A673 (cell line): ENCODE data around the gene PSMA1. TPM values are rescaled to one million over a fixed set of nuclear protein-coding genes. Genes with fewer than 3 reads are reported as not detected.

Experiments used
- BruUV-seq: library from RNA; stranded (reverse); fragments of 400-500 nt; replicated peaks from 2 replicates; lab custom pipeline; 2021; lab: Mats Ljungman, UMichigan
- CTCF ChIA-PET: fragments of 300-600 bp; sonication (Branson Sonifier 250); formaldehyde crosslinking; loops from one replicate; lab custom pipeline; 2022; ENCODE audit warnings: antibody characterized with exemption; lab: Charles Lee
- POLR2A ChIA-PET: fragments of 300-600 bp; sonication (Branson Sonifier 250); formaldehyde crosslinking; loops from one replicate; lab custom pipeline; 2022; ENCODE audit warnings: antibody characterized with exemption; ENCODE audit not compliant: low non-redundant PET; lab: Charles Lee
- DNase-seq: peaks from one replicate; pipeline ENCODE4 v3.0.0-alpha.2; 2015; ENCODE audit warnings: low spot score
- H3K27ac ChIP-seq: fragments of 200-600 bp; sonication (generic); 2 replicates; pipeline ENCODE4 v1.5.1; 2016; ENCODE audit warnings: mixed run types, low read depth, mild to moderate bottlenecking, mixed read lengths, antibody characterized with exemption, low read length; ENCODE audit not compliant: poor library complexity, severe bottlenecking
- H3K27me3 ChIP-seq: fragments of 200-600 bp; sonication (generic); replicated peaks from 2 replicates; pipeline ENCODE4 v1.6.1; 2017; ENCODE audit warnings: mixed run types, low read depth, mild to moderate bottlenecking, mixed read lengths, antibody characterized with exemption, low read length; ENCODE audit not compliant: insufficient read depth, poor library complexity
- H3K36me3 ChIP-seq: fragments of 200-600 bp; sonication (generic); 2 replicates; pipeline ENCODE4 v1.6.1; 2016; ENCODE audit warnings: mixed run types, mild to moderate bottlenecking, mixed read lengths, antibody characterized with exemption, low read length; ENCODE audit not compliant: insufficient read depth, poor library complexity, severe bottlenecking
- H3K4me1 ChIP-seq: fragments of 200-600 bp; sonication (generic); 2 replicates; pipeline ENCODE4 v1.6.1; 2017; ENCODE audit warnings: mixed run types, mild to moderate bottlenecking, mixed read lengths, antibody characterized with exemption, low read length; ENCODE audit not compliant: insufficient read depth, poor library complexity, severe bottlenecking
- H3K4me3 ChIP-seq: fragments of 200-600 bp; sonication (generic); 2 replicates; pipeline ENCODE4 v1.5.1; 2016; ENCODE audit warnings: low read depth, mixed run types, mild to moderate bottlenecking, mixed read lengths, low read length; ENCODE audit not compliant: poor library complexity, severe bottlenecking
- H3K9me3 ChIP-seq: fragments of 200-600 bp; sonication (generic); 2 replicates; pipeline ENCODE4 v1.6.1; 2016; ENCODE audit warnings: mixed run types, low read depth, mild to moderate bottlenecking, mixed read lengths, antibody characterized with exemption, low read length; ENCODE audit not compliant: poor library complexity, severe bottlenecking
- CTCF ChIP-seq: fragments of 300-800, 200-600 bp; sonication (generic); conservative IDR thresholded peaks from 2 replicates; pipeline ENCODE4 v1.5.1; 2017; ENCODE audit warnings: low read depth, mild to moderate bottlenecking, antibody characterized with exemption, low read length, moderate library complexity, mixed read lengths
- EZH2 ChIP-seq: fragments of 200-600 bp; sonication (generic); IDR thresholded peaks from 2 replicates; pipeline ENCODE4 v1.6.1; 2017; ENCODE audit warnings: borderline replicate concordance, low read depth, mild to moderate bottlenecking, mixed read lengths, antibody characterized with exemption, low read length; ENCODE audit not compliant: poor library complexity, severe bottlenecking
- intact Hi-C: fragments of 100-400 bp; cut with micrococcal nuclease; formaldehyde crosslinking; loops from one replicate; pipeline ENCODE4 v1.10.0; 2022; ENCODE audit not compliant: unreplicated experiment
- total RNA-seq: library from RNA; stranded (reverse); gene quantifications from 2 replicates; pipeline ENCODE4 v1.2.3, GENCODE V29; 2021

Gene PSMA1
- total RNA-seq, 1 experiment from 2014 or later, result 267 TPM

- no peaks in the 10 kb centered on the region for H3K4me1 ChIP-seq
- ChIA-PET CTCF (no interaction called here), POLR2A (no interaction called here)
- no peak overlapping the region for H3K4me3 ChIP-seq
- no peak for DNase-seq
- H3K36me3 ChIP-seq, result no peaks in the 10 kb centered on the region
- BruUV-seq, result no TSS peak
- intact Hi-C loops, result loop anchor here (10.0 kb wide), 2 partner anchors 545 to 675 kb away; partner anchors contain the start of gene CALCB
- no peaks in the 10 kb centered on the region for H3K9me3 ChIP-seq
- H3K27me3 ChIP-seq, result no peaks in the 10 kb centered on the region
- no peak overlapping the region for H3K27ac ChIP-seq
- TF ChIP-seq EZH2 (no peak), CTCF (no peak)
Observed at GRCh38 chr11:14529951-14530350, 9.8 kb upstream of the PSMA1 start.

GRCh38 chr11:14529321-14529720 lies 9.1 kb upstream of the PSMA1 start:
- Histone ChIP-seq H3K36me3 (no peaks in the 10 kb centered on the region), H3K27me3 (no peaks in the 10 kb centered on the region), H3K9me3 (no peaks in the 10 kb centered on the region), H3K4me3 (no peak overlapping the region), H3K27ac (no peak overlapping the region), H3K4me1 (no peaks in the 10 kb centered on the region)
- CTCF ChIA-PET, result no interaction called here
- BruUV-seq, result no TSS peak
- intact Hi-C loops, result no loop called here
- TF ChIP-seq EZH2, result no peak
- TF ChIP-seq CTCF, result no peak
- POLR2A ChIA-PET, result no interaction called here
- no peak for DNase-seq

- H3K27me3 ChIP-seq, result no peaks in the 10 kb centered on the region
- no peak overlapping the region for H3K27ac ChIP-seq
- peaks cover 8% of the 10 kb centered on the region for H3K4me1 ChIP-seq
- ChIA-PET CTCF (no interaction called here), POLR2A (no interaction called here)
- BruUV-seq, result no TSS peak
- peaks cover 9% of the 10 kb centered on the region for H3K36me3 ChIP-seq
- H3K9me3 ChIP-seq, result no peaks in the 10 kb centered on the region
- H3K4me3 ChIP-seq, result no peak overlapping the region
- TF ChIP-seq EZH2 (no peak), CTCF (no peak)
- intact Hi-C loops, result loop anchor here (5.0 kb wide), 1 partner anchor 370 kb away; the partner anchor contains the start of gene CYP2R1
- DNase-seq, result no peak
Observed at GRCh38 chr11:14522801-14523200, 2.6 kb upstream of the PSMA1 start.
